DOHH2 (cell line): Measurements from ENCODE around the gene TAX1BP3.

Experiments used
- H3F3A ChIP-seq: fragments of 200-600 bp; sonication (generic), shearing (Covaris generic); 2 replicates; pipeline ENCODE4 v1.6.0; 2016; ENCODE audit warnings: antibody characterized with exemption, mild to moderate bottlenecking; ENCODE audit not compliant: control insufficient read depth, insufficient read depth
- H3K27ac ChIP-seq: fragments of 200-600 bp; sonication (generic); 2 replicates; pipeline ENCODE4 v1.5.1; 2014; ENCODE audit warnings: low read depth, mild to moderate bottlenecking, low read length, moderate library complexity
- H3K27me3 ChIP-seq: fragments of 200-600 bp; sonication (generic); 2 replicates; pipeline ENCODE4 v1.6.1; 2014; ENCODE audit warnings: mild to moderate bottlenecking, low read length, mixed read lengths; ENCODE audit not compliant: control insufficient read depth
- H3K36me3 ChIP-seq: fragments of 200-600 bp; sonication (generic); 2 replicates; pipeline ENCODE4 v1.6.1; 2014; ENCODE audit warnings: mild to moderate bottlenecking, low read length, moderate library complexity, mixed read lengths; ENCODE audit not compliant: control insufficient read depth
- H3K4me1 ChIP-seq: fragments of 200-600 bp; sonication (generic); 2 replicates; pipeline ENCODE4 v1.6.1; 2014; ENCODE audit warnings: mild to moderate bottlenecking, low read length, mixed read lengths; ENCODE audit not compliant: control insufficient read depth
- H3K4me2 ChIP-seq: fragments of 200-600 bp; sonication (generic); 2 replicates; pipeline ENCODE4 v1.6.0; 2014; ENCODE audit warnings: mild to moderate bottlenecking, low read length, moderate library complexity
- H3K4me3 ChIP-seq: fragments of 200-600 bp; sonication (generic); 2 replicates; pipeline ENCODE4 v1.5.1; 2014; ENCODE audit warnings: mild to moderate bottlenecking, low read length, mixed read lengths
- H3K79me2 ChIP-seq: fragments of 200-600 bp; sonication (generic); 2 replicates; pipeline ENCODE4 v1.6.1; 2014; ENCODE audit warnings: mild to moderate bottlenecking, low read length, mixed read lengths; ENCODE audit not compliant: control insufficient read depth
- H3K9me2 ChIP-seq: fragments of 200-600 bp; sonication (generic); replicated peaks from 2 replicates; pipeline ENCODE4 v1.6.1; 2014; ENCODE audit warnings: mild to moderate bottlenecking, low read length, mixed read lengths; ENCODE audit not compliant: control insufficient read depth
- H3K9me3 ChIP-seq: fragments of 200-600 bp; sonication (generic); 2 replicates; pipeline ENCODE4 v1.6.1; 2014; ENCODE audit warnings: antibody characterized with exemption, low read length, mixed read lengths; ENCODE audit not compliant: control insufficient read depth, insufficient read depth
- H4K20me1 ChIP-seq: fragments of 200-600 bp; sonication (generic); 2 replicates; pipeline ENCODE4 v1.6.0; 2014; ENCODE audit warnings: low read depth, mild to moderate bottlenecking, antibody characterized with exemption, low read length, moderate library complexity; ENCODE audit not compliant: control insufficient read depth, insufficient read depth
- CTCF ChIP-seq: fragments of 200-600 bp; sonication (generic); IDR thresholded peaks from one replicate; pipeline ENCODE4 v1.5.1; 2014; ENCODE audit warnings: antibody characterized with exemption, mild to moderate bottlenecking, low read depth, low read length; ENCODE audit not compliant: poor library complexity, severe bottlenecking
- EZH2phosphoT487 ChIP-seq: fragments of 200-600 bp; sonication (generic); IDR thresholded peaks from 2 replicates; pipeline ENCODE4 v1.6.1; 2017; ENCODE audit warnings: borderline replicate concordance, mild to moderate bottlenecking, antibody characterized with exemption, low read length, moderate library complexity, mixed read lengths

TAX1BP3 gene

DNA sequence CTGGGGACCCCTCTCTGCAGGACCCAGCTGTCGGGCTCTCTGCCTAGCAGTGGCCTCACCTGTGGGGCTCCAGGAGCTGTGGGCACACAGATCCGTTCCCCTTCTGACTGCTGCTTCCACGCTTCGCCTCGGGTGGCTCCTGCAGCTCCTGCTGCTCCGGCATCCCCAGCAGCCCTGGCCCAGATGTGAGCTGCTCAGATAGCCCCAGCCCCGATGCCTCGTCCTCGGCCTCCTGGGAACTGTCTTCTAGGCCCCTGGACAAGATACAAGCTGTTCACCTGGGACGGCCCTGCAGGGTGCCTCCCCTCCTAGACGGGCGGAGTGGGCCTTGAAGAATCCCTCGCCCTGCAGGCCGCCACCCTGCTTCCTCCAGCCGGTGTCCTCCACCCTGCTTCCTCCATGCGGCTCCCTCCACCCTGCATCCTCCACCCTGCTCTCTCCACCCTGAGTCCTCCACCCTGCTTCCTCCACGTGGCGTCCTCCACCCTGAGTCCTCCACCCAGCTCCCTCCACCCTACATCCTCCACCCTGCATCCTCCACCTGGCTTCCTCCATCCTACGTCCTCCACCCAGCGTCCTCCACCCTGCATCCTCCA lies 11.3 kb upstream of the TAX1BP3 start:
- H4K20me1 ChIP-seq: no peaks in the 10 kb centered on the region; the same call in 1 of the 2 replicates

GRCh38 chr17:3678821-3679530 lies 10.6 kb upstream of the TAX1BP3 start:
- no peak for TF ChIP-seq EZH2phosphoT487
- no peak for TF ChIP-seq CTCF

More for the DNA sequence above, 11.3 kb upstream of the TAX1BP3 start:
- H3K27ac ChIP-seq: no peak overlapping the region
- H3K36me3 ChIP-seq: peaks cover 63% of the 10 kb centered on the region
- no peak overlapping the region for H3K4me3 ChIP-seq
- H3K4me1 ChIP-seq: peaks cover 19% of the 10 kb centered on the region
- no peaks in the 10 kb centered on the region for H3K27me3 ChIP-seq
- H3K4me2 ChIP-seq: no peak overlapping the region
- peaks cover 9% of the 10 kb centered on the region; the same call in 1 of the 2 replicates for H3F3A ChIP-seq
- TF ChIP-seq EZH2phosphoT487 (no peak), CTCF (no peak)
- H3K79me2 ChIP-seq: peaks cover 7% of the 10 kb centered on the region
- H3K9me2 ChIP-seq: no peaks in the 10 kb centered on the region
- no peaks in the 10 kb centered on the region for H3K9me3 ChIP-seq

GRCh38 chr17:3678095-3678820 lies 9.9 kb upstream of the TAX1BP3 start:
- H3K4me2 ChIP-seq: no peak overlapping the region
- no peak overlapping the region for H3K27ac ChIP-seq
- H4K20me1 ChIP-seq: no peaks in the 10 kb centered on the region; the same call in 1 of the 2 replicates
- no peaks in the 10 kb centered on the region for H3K9me2 ChIP-seq
- peaks cover 57% of the 10 kb centered on the region for H3K36me3 ChIP-seq
- H3F3A ChIP-seq: no peaks in the 10 kb centered on the region
- peaks cover 6% of the 10 kb centered on the region for H3K4me1 ChIP-seq
- no peaks in the 10 kb centered on the region for H3K27me3 ChIP-seq
- H3K4me3 ChIP-seq: no peak overlapping the region
- TF ChIP-seq EZH2phosphoT487 (no peak), CTCF (no peak)
- H3K79me2 ChIP-seq: peaks cover 7% of the 10 kb centered on the region
- H3K9me3 ChIP-seq: no peaks in the 10 kb centered on the region

More at GRCh38 chr17:3678821-3679530, 10.6 kb upstream of the TAX1BP3 start:
- Histone ChIP-seq H3K27ac (no peak overlapping the region), H3F3A (peaks cover 3% of the 10 kb centered on the region; the same call in 1 of the 2 replicates), H3K4me2 (no peak overlapping the region), H3K36me3 (peaks cover 57% of the 10 kb centered on the region), H3K9me2 (no peaks in the 10 kb centered on the region), H3K79me2 (peaks cover 7% of the 10 kb centered on the region), H3K4me1 (peaks cover 13% of the 10 kb centered on the region), H3K4me3 (no peak overlapping the region), H3K9me3 (no peaks in the 10 kb centered on the region), H4K20me1 (no peaks in the 10 kb centered on the region; the same call in 1 of the 2 replicates), H3K27me3 (no peaks in the 10 kb centered on the region)
